ENCODE results near the gene SKA3. TPM values are rescaled to one million over a fixed set of nuclear protein-coding genes. Genes with fewer than 3 reads are reported as not detected.
A peak's percentile ranks its signal among the peaks of the same experiment; 100 is the strongest.
"Not testable (repeated sequence)": the region's sequence is repeated elsewhere in the genome, so short reads cannot be mapped to it uniquely, and the experiment has no call there.

Gene SKA3
- total RNA-seq, 1 experiment from 2014 or later: 79.3 TPM

DNA sequence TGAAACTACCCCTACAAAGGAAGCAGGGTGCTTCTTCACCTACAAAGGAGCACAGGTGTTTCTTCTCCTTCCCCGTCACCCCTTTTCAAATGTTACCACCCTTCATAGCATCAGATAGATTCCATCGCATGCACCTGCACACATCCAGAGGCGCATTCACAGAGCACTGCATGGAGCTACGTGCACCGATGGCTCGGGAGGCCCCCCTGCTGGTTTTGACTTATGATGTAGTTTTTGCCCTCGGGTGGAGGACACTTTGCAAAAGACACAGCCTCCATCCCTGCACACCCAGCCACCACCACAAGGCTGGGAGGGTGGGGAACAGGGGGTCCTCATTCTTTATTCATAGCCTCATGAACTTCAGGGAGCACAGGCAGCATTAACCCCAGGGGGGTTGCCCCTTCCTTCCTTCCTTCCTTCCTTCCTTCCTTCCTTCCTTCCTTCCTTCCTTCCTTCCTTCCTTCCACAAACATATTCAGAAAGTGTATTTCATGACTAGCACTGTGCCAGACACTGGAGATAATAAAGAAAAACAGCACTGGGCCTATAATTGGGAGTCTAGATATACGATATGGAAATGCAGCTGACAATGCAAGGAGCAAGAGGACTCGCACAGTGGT is 21.4 kb upstream of the SKA3 start:
- H3K4me1 ChIP-seq: not testable (repeated sequence)

DNA sequence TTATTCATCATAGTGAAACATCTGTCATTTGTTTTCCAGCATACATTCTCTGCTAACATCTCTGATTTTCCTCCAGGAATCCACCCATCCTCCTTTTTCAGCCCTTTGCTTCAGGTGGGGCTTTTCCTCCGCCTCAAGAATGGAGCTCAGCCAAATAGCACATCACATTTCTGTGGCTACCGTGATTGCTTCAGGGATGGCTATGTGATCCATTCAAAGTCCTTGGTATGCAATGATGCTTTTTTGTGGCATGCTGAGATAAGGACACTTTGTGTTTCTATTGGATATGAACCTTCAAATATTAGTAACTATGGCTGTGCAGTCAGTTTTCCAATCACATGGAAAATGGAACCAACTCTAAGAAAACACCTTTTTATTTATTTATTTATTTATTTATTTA is 18.4 kb upstream of the SKA3 start:
- not testable (repeated sequence) for H3K4me3 ChIP-seq; H3K27me3 ChIP-seq; DNase-seq; H3K9me3 ChIP-seq (replicated peaks); H3K4me1 ChIP-seq; H3K27ac ChIP-seq; H3K36me3 ChIP-seq

More for the DNA sequence above, 21.4 kb upstream of the SKA3 start:
- not testable (repeated sequence) for H3K4me3 ChIP-seq; DNase-seq; H3K36me3 ChIP-seq; H3K27me3 ChIP-seq; H3K27ac ChIP-seq; H3K9me3 ChIP-seq (replicated peaks)

DNA sequence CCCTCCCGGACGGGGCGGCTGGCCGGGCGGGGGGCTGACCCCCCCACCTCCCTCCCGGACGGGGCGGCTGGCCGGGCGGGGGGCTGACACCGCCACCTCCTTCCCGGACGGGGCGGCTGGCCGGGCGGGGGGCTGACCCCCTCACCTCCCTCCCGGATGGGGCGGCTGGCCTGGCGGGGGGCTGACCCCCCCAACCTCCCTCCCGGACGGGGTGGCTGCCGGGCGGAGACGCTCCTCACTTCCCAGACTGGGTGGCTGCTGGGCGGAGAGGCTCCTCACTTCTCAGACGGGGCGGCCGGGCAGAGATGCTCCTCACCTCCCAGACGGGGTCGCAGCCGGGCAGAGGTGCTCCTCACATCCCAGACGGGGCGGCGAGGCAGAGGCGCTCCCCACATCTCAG is 10.1 kb upstream of the SKA3 start:
- DNase-seq; H3K4me3 ChIP-seq; H3K9me3 ChIP-seq (replicated peaks); H3K36me3 ChIP-seq; H3K4me1 ChIP-seq; H3K27ac ChIP-seq; H3K27me3 ChIP-seq: not testable (repeated sequence)

DNA sequence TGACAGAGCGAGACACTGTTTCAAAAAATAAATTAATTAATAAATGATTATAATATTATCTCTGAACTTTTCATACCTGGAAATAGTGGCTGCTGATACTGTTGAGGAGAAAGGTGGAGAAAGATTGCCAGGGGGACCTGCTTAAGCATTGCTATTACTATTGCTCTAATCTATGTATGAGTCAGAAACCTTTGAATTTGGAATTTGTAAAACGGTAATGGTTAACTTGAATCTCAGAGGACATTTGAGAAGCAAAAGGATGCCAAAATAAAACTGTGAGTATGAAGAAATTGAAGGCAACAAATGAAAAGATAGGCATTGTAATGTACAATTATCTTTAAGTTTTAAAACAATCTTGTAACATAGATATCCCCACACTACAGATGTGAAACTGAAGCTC is 5.3 kb upstream of the SKA3 start:
- Histone ChIP-seq H3K27me3 (no peaks in the 10 kb centered on the region), H3K9me3 (replicated peaks) (no peaks in the 10 kb centered on the region; the same call in 1 of the 2 replicates), H3K27ac (no peak overlapping the region), H3K4me1 (no peaks in the 10 kb centered on the region), H3K4me3 (no peak overlapping the region), H3K36me3 (0 out of 2 replicates have a peak, but pooled peaks cover 2% of the 10 kb centered on the region)
- DNase-seq: no peak

DNA sequence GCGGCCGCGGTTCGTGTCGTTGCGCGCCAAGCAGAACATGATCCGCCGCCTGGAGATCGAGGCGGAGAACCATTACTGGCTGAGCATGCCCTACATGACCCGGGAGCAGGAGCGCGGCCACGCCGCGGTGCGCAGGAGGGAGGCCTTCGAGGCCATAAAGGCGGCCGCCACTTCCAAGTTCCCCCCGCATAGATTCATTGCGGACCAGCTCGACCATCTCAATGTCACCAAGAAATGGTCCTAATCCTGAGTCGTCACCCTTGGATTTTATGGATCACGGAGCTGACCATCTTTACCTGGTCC is 581 bp upstream of the SKA3 start:
- Histone ChIP-seq H3K9me3 (replicated peaks) (no peaks in the 10 kb centered on the region), H3K36me3 (peaks cover 9% of the 10 kb centered on the region), H3K27me3 (no peaks in the 10 kb centered on the region), H3K27ac (peak overlapping the region; percentile 93), H3K4me1 (peaks cover 16% of the 10 kb centered on the region), H3K4me3 (peak overlapping the region; percentile 84)
- no peak for DNase-seq

DNA sequence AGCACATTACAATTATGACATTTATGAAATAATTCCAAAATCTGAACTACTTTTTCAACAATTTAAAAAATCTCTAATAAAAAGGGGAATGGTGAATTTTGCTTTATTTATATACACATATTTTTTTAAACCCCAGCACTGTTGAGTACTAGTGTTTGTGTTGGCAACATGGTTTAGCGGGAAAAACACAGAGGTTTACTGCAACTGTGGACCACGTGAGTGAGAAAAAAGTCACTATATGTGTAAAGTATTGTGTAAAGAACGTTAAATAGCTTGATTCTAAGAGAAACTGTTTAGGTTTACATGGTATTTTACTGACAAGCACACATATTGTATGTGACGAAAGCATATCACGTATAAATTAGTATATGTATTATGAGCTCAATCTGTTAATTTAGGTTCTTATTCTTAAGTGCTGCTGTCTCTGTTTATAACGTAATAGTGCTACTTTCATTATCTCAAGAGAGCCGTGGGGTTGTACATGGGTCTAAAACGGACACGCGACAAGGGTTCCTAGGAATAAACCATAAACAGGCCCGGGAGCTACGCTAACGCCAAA is 617 bp downstream of the SKA3 start:
- DNase-seq: no peak
- H3K36me3 ChIP-seq: peaks cover 19% of the 10 kb centered on the region

DNA sequence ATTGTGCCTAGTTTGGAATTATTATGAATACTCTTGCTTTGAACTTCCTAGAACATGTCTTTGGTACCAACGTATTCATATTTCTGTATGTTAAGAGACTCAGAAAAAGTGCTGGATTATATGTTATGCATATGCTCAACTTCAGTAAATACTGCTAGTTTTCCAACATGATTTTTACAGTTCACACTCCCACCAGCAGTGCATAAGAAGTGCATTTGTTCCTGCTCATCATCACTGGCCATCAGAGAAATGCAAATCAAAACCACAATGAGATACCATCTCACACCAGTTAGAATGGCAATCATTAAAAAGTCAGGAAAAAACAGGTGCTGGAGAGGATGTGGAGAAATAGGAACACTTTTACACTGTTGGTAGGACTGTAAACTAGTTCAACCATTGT is 2.6 kb downstream of the SKA3 start:
- H3K27me3 ChIP-seq; H3K9me3 ChIP-seq (replicated peaks); H3K4me3 ChIP-seq: not testable (repeated sequence)
- peak; percentile 60 to 84 for DNase-seq
- peak overlapping the region; percentile 70 for H3K27ac ChIP-seq
- H3K4me1 ChIP-seq: peaks cover 16% of the 10 kb centered on the region
- H3K36me3 ChIP-seq: peaks cover 34% of the 10 kb centered on the region

More for the DNA sequence above, 617 bp downstream of the SKA3 start:
- Histone ChIP-seq H3K4me3 (peak overlapping the region; percentile 84), H3K27me3 (no peaks in the 10 kb centered on the region), H3K4me1 (peaks cover 16% of the 10 kb centered on the region), H3K27ac (peak overlapping the region; percentile 93), H3K9me3 (replicated peaks) (no peaks in the 10 kb centered on the region)

DNA sequence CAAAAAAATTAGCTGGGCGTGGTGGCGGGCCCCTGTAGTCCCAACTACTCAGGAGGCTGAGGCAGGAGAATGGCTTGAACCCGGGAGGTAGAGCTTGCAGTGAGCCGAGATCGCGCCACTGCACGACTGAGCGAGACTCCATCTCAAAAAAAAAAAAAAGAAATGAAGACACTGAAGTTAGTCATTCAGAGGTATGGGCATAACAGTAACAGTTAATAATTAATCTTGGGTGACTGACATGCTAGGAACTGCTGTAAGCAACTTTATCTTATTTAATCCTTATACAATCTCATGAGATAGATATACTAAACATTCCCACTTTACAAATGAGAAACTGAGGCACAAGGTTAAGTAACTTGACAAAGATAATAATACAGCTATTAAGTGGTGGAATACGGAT is 4.9 kb downstream of the SKA3 start:
- peaks cover 16% of the 10 kb centered on the region for H3K4me1 ChIP-seq
- H3K4me3 ChIP-seq: no peak overlapping the region
- H3K27me3 ChIP-seq: no peaks in the 10 kb centered on the region
- no peak for DNase-seq
- H3K9me3 ChIP-seq (replicated peaks): no peaks in the 10 kb centered on the region
- peaks cover 51% of the 10 kb centered on the region for H3K36me3 ChIP-seq
- H3K27ac ChIP-seq: no peak overlapping the region

DNA sequence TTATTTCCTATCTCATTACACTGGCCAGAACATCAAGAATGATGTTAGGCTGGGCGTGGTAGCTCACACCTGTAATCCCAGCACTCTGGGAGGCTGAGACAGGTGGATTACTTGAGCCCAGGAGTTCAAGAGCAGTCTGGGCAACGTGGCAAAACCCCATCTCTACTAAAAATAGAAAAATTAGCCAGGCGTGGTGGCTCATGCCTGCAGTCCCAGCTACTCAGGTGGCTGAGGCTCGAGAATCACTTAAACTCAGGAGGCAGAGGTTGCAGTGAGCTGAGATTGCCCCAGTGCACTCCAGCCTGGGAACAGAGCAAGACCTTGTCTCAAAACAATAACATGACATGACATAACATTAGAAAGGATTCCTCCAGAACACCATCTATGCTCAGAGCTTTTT is 10.7 kb downstream of the SKA3 start:
- not testable (repeated sequence) for DNase-seq; H3K27me3 ChIP-seq; H3K27ac ChIP-seq; H3K4me3 ChIP-seq; H3K4me1 ChIP-seq; H3K9me3 ChIP-seq (replicated peaks)
- H3K36me3 ChIP-seq: peaks cover 72% of the 10 kb centered on the region

DNA sequence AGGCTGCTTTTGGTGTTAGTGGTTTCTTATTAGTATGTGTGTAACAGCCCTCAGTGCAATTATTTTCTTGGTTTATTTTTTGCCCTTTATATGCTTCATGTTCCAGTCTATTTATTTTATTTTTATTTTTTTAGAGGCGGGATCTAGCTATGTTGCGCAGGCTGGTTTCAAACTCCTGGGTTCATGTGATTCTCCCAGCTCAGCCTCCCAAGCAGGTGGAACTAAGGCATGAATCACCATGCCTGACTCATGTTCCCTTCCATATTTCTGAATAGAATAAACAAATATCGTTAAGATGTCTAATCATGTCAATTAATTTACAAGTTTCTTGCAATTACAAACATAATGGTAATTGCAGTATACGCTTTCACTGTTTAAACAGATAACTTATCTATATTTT is 11.7 kb downstream of the SKA3 start:
- peaks cover 67% of the 10 kb centered on the region for H3K36me3 ChIP-seq
- DNase-seq: no peak
- H3K27me3 ChIP-seq: no peaks in the 10 kb centered on the region
- H3K27ac ChIP-seq: no peak overlapping the region
- H3K4me3 ChIP-seq: no peak overlapping the region
- no peaks in the 10 kb centered on the region for H3K9me3 ChIP-seq (replicated peaks)
- no peaks in the 10 kb centered on the region for H3K4me1 ChIP-seq

DNA sequence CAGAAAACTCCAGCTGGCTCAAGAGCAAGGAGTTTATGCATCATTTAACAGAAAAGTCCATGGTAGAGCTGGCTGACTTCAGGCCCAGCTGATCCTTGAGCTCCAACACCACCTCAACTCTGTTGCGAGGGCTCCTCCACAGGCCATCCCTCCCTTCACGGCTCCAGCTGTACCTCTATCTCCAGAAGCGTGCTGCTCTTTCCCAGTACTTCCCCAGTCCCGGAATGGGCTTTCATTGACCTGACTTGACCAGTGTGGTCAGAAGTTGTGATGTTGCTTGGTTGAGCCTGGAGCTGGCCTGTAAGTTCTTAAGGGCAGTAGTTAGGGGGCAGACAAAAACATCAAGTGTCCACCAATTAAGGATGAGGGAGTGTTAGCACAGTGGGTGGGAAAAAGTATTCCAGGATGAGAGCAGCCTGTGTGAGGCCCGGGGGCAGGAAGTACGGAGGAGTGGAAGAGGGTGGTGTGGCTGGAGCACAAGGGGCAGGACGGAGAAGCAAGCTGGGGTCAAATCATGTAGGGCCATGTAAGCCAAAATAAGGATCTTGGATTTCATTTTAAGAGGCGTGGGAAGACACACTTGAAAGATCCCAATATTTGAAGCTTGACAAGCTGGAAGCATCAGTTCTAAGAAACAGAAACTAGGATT is 24.0 kb downstream of the SKA3 start:
- H3K27ac ChIP-seq: no peak overlapping the region
- no peak overlapping the region for H3K4me3 ChIP-seq
- DNase-seq: no peak
- peaks cover 13% of the 10 kb centered on the region for H3K4me1 ChIP-seq
- no peaks in the 10 kb centered on the region for H3K9me3 ChIP-seq (replicated peaks)
- H3K36me3 ChIP-seq: peaks cover 37% of the 10 kb centered on the region
- no peaks in the 10 kb centered on the region for H3K27me3 ChIP-seq

DNA sequence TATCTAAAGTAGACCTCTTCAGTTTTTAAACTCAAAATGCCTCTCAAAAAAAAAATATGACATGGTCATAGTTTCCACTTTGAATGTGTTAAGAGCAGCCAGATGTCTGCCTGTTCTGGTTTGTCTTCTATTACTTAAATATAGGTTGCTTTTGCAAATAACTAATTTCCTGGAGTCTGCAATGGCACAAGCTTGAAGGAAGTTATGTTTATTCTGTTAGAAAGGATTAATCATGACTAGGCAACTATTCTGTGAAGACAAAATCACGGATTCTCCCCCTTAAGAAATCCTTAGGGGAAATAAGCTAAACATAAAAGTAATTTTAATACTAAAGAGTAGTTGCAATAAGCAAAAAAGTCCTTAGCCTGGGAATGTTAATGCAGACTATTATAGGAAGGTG is 26.3 kb downstream of the SKA3 start:
- Histone ChIP-seq H3K4me1 (peaks cover 13% of the 10 kb centered on the region), H3K27me3 (no peaks in the 10 kb centered on the region), H3K4me3 (no peak overlapping the region), H3K9me3 (replicated peaks) (no peaks in the 10 kb centered on the region), H3K27ac (no peak overlapping the region), H3K36me3 (peaks cover 47% of the 10 kb centered on the region)
- no peak for DNase-seq

DNA sequence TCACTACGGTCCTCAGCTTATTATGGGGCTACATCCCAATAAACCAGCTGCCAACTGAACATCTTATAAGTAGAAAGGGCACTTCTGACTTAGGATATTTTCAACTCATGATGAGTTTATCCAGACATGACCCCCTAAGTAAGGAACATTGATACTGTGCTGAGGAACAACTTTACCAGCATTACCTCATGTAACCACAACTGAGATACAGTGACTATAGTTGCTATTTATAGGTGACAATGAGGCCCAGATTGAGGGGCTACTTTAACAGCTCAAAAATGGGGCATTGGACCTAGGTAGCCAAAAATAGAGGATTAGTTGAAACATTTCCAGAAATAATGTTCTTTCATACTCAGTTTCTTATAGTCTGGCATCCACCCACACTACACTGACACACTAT is 26.8 kb downstream of the SKA3 start:
- peak overlapping the region; percentile 4; the same call in 1 of the 2 replicates for H3K27ac ChIP-seq
- H3K4me1 ChIP-seq: peaks cover 13% of the 10 kb centered on the region
- DNase-seq: peak in 1 of 2 experiments; percentile 39
- no peak overlapping the region for H3K4me3 ChIP-seq
- no peaks in the 10 kb centered on the region for H3K9me3 ChIP-seq (replicated peaks)
- peaks cover 43% of the 10 kb centered on the region for H3K36me3 ChIP-seq
- H3K27me3 ChIP-seq: no peaks in the 10 kb centered on the region

DNA sequence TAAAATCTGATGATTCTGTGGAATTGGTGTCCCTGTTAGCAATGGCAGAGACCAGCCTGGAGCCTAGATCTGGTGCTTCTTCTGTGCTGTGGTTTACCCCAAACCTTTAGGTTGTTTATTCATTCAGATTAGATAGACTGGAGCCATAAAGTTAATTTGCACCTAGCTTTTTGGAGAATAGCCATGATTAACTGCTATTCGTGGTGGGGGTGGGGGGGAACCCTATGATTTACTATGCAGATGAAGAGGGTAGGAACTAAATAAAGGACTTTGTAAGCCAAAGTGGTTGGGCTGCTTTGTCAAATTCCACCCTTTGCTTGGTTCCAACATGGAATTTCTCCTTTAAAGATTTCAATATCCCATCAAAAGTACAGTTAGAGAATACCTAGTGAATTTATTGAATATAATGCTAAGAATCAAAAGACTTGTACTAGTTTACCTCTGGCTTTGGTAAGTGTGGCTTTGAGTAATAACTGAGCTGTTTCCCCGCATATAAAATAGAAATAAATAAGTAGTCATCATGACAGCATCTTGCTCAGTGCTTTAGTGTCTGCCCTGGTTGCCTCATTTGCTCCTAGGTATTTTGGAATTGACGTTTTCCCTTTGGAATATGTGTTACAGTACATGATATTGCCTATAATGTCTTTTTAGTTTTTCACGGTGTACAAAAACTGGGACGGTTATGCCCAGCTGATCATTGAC is 27.6 kb downstream of the SKA3 start:
- H3K27ac ChIP-seq: no peak overlapping the region

DNA sequence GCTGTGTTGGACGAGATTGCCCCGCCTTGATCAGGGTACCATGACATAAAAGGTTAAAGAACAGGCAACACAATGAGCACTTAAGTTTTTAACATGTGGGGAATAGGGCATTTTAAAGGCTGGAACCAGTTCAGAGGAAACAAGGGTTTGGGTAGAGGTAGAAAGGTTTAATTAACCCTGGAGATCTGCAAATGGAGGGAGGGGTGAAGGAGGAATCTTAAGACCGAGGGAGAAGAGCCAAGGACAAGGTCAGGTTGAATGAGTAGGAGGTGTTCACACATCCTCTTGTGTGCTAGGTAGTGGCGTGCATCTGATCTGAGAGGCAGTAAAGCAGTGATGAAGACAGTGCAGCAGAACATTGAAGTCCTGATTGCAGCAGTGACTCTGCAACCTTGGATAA is 28.5 kb downstream of the SKA3 start:
- H3K4me3 ChIP-seq: no peak overlapping the region
- DNase-seq: no peak
- peaks cover 44% of the 10 kb centered on the region for H3K36me3 ChIP-seq
- peaks cover 13% of the 10 kb centered on the region for H3K4me1 ChIP-seq
- no peak overlapping the region for H3K27ac ChIP-seq
- H3K27me3 ChIP-seq: no peaks in the 10 kb centered on the region
- H3K9me3 ChIP-seq (replicated peaks): no peaks in the 10 kb centered on the region

More for the DNA sequence above, 27.6 kb downstream of the SKA3 start:
- Histone ChIP-seq H3K4me1 (peaks cover 13% of the 10 kb centered on the region), H3K36me3 (peaks cover 37% of the 10 kb centered on the region), H3K4me3 (no peak overlapping the region), H3K27me3 (no peaks in the 10 kb centered on the region), H3K9me3 (replicated peaks) (no peaks in the 10 kb centered on the region)
- no peak for DNase-seq
